ENCODE results near the gene DMC1.

GRCh38 chr22:38505541-38506117, 64.4 kb downstream of the DMC1 start:
- TF ChIP-seq CTCF (IDR thresholded peaks at IDR 0.05): no peak
- peak in 2 of 3 donors; percentile 66 to 80 for TF ChIP-seq POLR2AphosphoS5 (IDR thresholded peaks at IDR 0.05)

All from breast epithelium (tissue), 3 donors.